ENCODE measurements around the gene LRRD1. TPM values are rescaled to one million over a fixed set of nuclear protein-coding genes. Genes with fewer than 3 reads are reported as not detected.
"Not testable (repeated sequence)": the region's sequence is repeated elsewhere in the genome, so short reads cannot be mapped to it uniquely, and the experiment has no call there.

LRRD1 gene
- total RNA-seq, 4 donors from 2014 or later, result 0.13 to 0.23 TPM; not detected in 2

DNA sequence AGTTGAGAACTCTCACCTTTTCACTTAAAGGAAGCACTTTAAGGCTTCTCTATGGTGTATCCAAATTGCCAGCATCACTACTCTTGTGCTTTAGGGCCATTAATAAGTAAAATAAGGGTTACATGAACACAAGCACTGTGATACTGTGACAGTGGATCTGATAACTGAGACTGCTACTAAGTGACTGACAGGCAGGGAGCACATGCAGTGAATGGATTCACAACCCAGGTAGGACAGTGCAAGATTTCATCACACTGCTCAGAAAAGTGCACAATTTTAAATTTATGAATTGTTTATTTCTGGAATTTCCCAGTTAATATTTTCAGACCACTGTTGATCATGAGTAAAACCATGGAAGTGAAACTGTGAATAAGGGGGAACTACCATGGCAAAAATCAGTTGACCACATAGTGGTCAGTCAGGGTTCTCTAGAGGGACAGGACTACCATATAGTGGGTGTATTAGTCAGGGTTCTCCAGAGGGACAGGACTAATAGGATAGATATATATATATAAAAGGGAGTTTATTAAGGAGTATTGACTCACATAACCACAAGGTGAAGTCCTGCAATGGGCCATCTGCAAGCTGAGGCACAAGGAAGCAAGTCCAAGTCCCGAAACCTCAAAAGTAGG is 23.7 kb downstream of the LRRD1 start:
- Histone ChIP-seq H3K4me1 (no peaks in the 10 kb centered on the region), H3K4me3 (no peak overlapping the region), H3K27me3 (no peaks in the 10 kb centered on the region), H3K9me3 (no peaks in the 10 kb centered on the region), H3K27ac (no peak overlapping the region), H3K36me3 (no peaks in the 10 kb centered on the region)
- 100% methylated on average over 1 of the region's 1 CpG for WGBS, 2 donors (ENCODE audit: low coverage in 1 of 2)
- no peak for ATAC-seq
- TF ChIP-seq, protein P1, sequence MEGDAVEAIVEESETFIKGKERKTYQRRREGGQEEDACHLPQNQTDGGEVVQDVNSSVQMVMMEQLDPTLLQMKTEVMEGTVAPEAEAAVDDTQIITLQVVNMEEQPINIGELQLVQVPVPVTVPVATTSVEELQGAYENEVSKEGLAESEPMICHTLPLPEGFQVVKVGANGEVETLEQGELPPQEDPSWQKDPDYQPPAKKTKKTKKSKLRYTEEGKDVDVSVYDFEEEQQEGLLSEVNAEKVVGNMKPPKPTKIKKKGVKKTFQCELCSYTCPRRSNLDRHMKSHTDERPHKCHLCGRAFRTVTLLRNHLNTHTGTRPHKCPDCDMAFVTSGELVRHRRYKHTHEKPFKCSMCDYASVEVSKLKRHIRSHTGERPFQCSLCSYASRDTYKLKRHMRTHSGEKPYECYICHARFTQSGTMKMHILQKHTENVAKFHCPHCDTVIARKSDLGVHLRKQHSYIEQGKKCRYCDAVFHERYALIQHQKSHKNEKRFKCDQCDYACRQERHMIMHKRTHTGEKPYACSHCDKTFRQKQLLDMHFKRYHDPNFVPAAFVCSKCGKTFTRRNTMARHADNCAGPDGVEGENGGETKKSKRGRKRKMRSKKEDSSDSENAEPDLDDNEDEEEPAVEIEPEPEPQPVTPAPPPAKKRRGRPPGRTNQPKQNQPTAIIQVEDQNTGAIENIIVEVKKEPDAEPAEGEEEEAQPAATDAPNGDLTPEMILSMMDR (IDR thresholded peaks at IDR 0.05), result no peak
- TF ChIP-seq POLR2A (IDR thresholded peaks at IDR 0.05) (no peak), EP300 (IDR thresholded peaks at IDR 0.05) (no peak), POLR2AphosphoS5 (IDR thresholded peaks at IDR 0.05) (no peak)

DNA sequence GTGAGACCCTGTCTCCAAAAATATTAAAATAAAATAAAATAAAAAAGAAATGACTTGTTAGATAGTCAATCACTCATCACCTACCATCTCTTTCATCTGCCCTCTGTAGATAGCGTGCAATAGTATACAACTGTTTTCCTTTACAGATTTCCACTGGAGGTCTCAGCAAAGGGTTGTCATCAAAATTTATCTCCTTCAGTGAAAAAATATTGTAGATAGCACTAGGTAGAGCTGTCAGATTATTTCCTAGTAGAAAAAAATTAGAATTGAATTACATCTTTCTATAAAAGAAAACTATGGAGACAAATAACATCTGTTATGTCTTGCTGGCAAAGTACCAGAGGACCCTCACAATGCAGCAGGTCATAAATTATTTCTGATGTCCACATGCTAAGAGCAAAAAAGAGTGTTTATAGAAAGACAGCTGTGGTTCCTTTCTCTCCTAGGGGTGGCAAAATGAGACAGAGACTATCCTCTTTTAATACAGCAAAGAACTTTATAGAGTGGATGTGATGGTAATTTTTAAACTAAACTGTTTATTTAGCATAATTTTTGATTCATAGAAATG is 28.4 kb downstream of the LRRD1 start:
- 50 to 58% methylated on average over 1 of the region's 1 CpG for WGBS, 2 donors (ENCODE audit: low coverage in 1 of 2)
- Histone ChIP-seq H3K4me3 (no peak overlapping the region), H3K4me1 (no peaks in the 10 kb centered on the region)

DNA sequence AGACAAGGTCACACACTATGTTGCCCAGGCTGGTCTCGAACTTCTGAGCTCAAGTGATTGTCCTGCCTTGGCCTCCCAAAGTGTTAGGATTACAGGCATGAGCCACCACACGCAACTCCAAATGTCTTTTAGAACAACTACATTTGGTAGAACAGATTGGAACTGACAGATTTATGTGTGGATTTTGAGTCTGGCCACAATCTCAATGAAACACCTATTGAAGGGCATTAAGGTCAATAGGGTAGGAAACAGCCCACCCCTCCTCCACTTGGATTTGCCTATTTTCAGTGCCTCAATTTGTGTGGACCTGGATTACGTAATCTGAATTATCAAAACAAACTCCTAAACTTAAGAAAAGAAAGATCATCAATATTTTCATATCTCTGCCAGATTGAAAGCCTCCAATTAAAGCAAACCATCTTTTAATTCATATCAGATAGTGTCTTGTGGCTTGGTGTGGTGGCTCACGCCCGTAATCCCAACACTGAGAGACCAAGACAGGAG is 29.2 kb downstream of the LRRD1 start:
- no peaks in the 10 kb centered on the region for H3K27me3 ChIP-seq
- no peak overlapping the region for H3K27ac ChIP-seq
- WGBS, 2 donors (ENCODE audit: low coverage in 1 of 2), result 88 to 93% methylated on average over 4 to 5 of the region's 5 CpGs
- no peaks in the 10 kb centered on the region for H3K9me3 ChIP-seq
- no peak for ATAC-seq
- TF ChIP-seq EP300 (IDR thresholded peaks at IDR 0.05), result no peak
- TF ChIP-seq POLR2A (IDR thresholded peaks at IDR 0.05), result no peak
- TF ChIP-seq, protein P1 (IDR thresholded peaks at IDR 0.05), result no peak
- TF ChIP-seq POLR2AphosphoS5 (IDR thresholded peaks at IDR 0.05), result no peak
- no peaks in the 10 kb centered on the region for H3K4me1 ChIP-seq
- H3K4me3 ChIP-seq, result no peak overlapping the region
- H3K36me3 ChIP-seq, result no peaks in the 10 kb centered on the region

More for the DNA sequence above, 28.4 kb downstream of the LRRD1 start:
- no peaks in the 10 kb centered on the region for H3K36me3 ChIP-seq
- H3K27ac ChIP-seq, result no peak overlapping the region
- TF ChIP-seq EP300 (IDR thresholded peaks at IDR 0.05) (no peak), POLR2A (IDR thresholded peaks at IDR 0.05) (no peak), POLR2AphosphoS5 (IDR thresholded peaks at IDR 0.05) (no peak)
- TF ChIP-seq, protein P1 (IDR thresholded peaks at IDR 0.05), result no peak
- no peaks in the 10 kb centered on the region for H3K27me3 ChIP-seq
- no peaks in the 10 kb centered on the region for H3K9me3 ChIP-seq
- no peak for ATAC-seq

GRCh38 chr7:92143192-92143880 is 35.6 kb downstream of the LRRD1 start:
- not testable (repeated sequence) for ATAC-seq, H3K36me3 ChIP-seq, H3K27me3 ChIP-seq, H3K9me3 ChIP-seq, H3K27ac ChIP-seq, H3K4me1 ChIP-seq, H3K4me3 ChIP-seq
- 60% methylated on average over 1 of the region's 50 CpGs; no CpG with 5 or more reads in 1 of the 2 donors for WGBS, 2 donors (ENCODE audit: low coverage in 1 of 2)

- H3K9me3 ChIP-seq, H3K4me1 ChIP-seq, ATAC-seq, H3K27ac ChIP-seq, H3K27me3 ChIP-seq, H3K4me3 ChIP-seq, H3K36me3 ChIP-seq: not testable (repeated sequence)
- WGBS, 2 donors (ENCODE audit: low coverage in 1 of 2), result 89 to 90% methylated on average over 2 to 8 of the region's 9 CpGs
These were observed 36.2 kb downstream of the LRRD1 start for GRCh38 chr7:92142791-92143190.

GRCh38 chr7:92141161-92141560 is 37.8 kb downstream of the LRRD1 start:
- no peaks in the 10 kb centered on the region for H3K4me1 ChIP-seq
- no peaks in the 10 kb centered on the region for H3K9me3 ChIP-seq
- H3K36me3 ChIP-seq, result no peaks in the 10 kb centered on the region
- no peaks in the 10 kb centered on the region for H3K27me3 ChIP-seq
- H3K27ac ChIP-seq, result no peak overlapping the region
- H3K4me3 ChIP-seq, result no peak overlapping the region
- WGBS, 2 donors (ENCODE audit: low coverage in 1 of 2), result 88 to 95% methylated on average over 3 to 4 of the region's 7 CpGs
- no peak for ATAC-seq
- TF ChIP-seq, protein P1 (IDR thresholded peaks at IDR 0.05), result no peak
- TF ChIP-seq POLR2AphosphoS5 (IDR thresholded peaks at IDR 0.05) (no peak), EP300 (IDR thresholded peaks at IDR 0.05) (no peak), POLR2A (IDR thresholded peaks at IDR 0.05) (no peak)

All from gastroesophageal sphincter (tissue), 4 donors.